Measurements from ENCODE around the gene IGSF21. TPM values are rescaled to one million over a fixed set of nuclear protein-coding genes. Genes with fewer than 3 reads are reported as not detected.

IGSF21 gene
- total and polyA plus RNA-seq, 2 donors (not counting 3 experiments of a cell fraction or from before 2014, with no cell fraction given): not detected

- TF ChIP-seq FOS (IDR thresholded peaks at IDR 0.05; ENCODE audit: borderline replicate concordance, insufficient read depth, low read length) (no peak), EZH2 (IDR thresholded peaks at IDR 0.05; ENCODE audit: borderline replicate concordance, low read depth, low read length, severe bottlenecking) (no peak)
- no peak overlapping the region for H3K4me3 ChIP-seq (replicated peaks in 1 of 3; ENCODE audit: insufficient read depth in 1 of 3, low read depth in 1 of 3, low read length in 3 of 3)
- ChIA-PET POLR2A (no interaction called here), CTCF (no interaction called here)
- intact Hi-C loops (cut with micrococcal nuclease) (no loop called here), dilution Hi-C loops (cut with MboI; ENCODE audit: extremely low pct_ligation_motif_present, low sequenced_read_pairs) (no loop called here)
- H3K9me1 ChIP-seq (replicated peaks; ENCODE audit: control insufficient read depth, extremely low read depth, insufficient read depth, low read length): no peaks in the 10 kb centered on the region
- no TSS peak for BruUV-seq (replicated peaks)
- no peaks in the 10 kb centered on the region for H3K36me3 ChIP-seq (ENCODE audit: control insufficient read depth in 2 of 2, extremely low read depth in 1 of 2, insufficient read depth in 2 of 2, low read length in 2 of 2)
- no peak overlapping the region for H2AFZ ChIP-seq (ENCODE audit: low read depth, low read length)
- DNase-seq (ENCODE audit: low read depth, low spot score): no peak
- peaks cover 1% of the 10 kb centered on the region for H3K9me3 ChIP-seq (replicated peaks; ENCODE audit: control insufficient read depth, insufficient read depth, low read length)
- FAIRE-seq: no peak
- H3K4me1 ChIP-seq (ENCODE audit: control insufficient read depth, extremely low read depth, insufficient read depth, low read length): no peaks in the 10 kb centered on the region
- H3K27ac ChIP-seq (ENCODE audit: insufficient read depth, low read depth, low read length): no peak overlapping the region
- no peaks in the 10 kb centered on the region for H3K27me3 ChIP-seq (ENCODE audit: control insufficient read depth in 2 of 2, insufficient read depth in 2 of 2, low read length in 2 of 2)
- no peak overlapping the region for H3K4me2 ChIP-seq (ENCODE audit: insufficient read depth, low read length)
- no peak overlapping the region for H3K9ac ChIP-seq (replicated peaks; ENCODE audit: extremely low read depth, insufficient read depth, low read length)
- no peaks in the 10 kb centered on the region for H3K79me2 ChIP-seq (ENCODE audit: control insufficient read depth, insufficient read depth, low read length)
- no peaks in the 10 kb centered on the region for H4K20me1 ChIP-seq (replicated peaks; ENCODE audit: control insufficient read depth, extremely low read depth, insufficient read depth, low read length)
Observed at GRCh38 chr1:18283601-18284385, 176.2 kb downstream of the IGSF21 start.

- no peaks in the 10 kb centered on the region for H4K20me1 ChIP-seq (replicated peaks; ENCODE audit: control insufficient read depth, extremely low read depth, insufficient read depth, low read length)
Observed at GRCh38 chr1:18284805-18285537, 177.4 kb downstream of the IGSF21 start.

More at GRCh38 chr1:18284805-18285537, 177.4 kb downstream of the IGSF21 start:
- peaks cover 1% of the 10 kb centered on the region for H3K9me3 ChIP-seq (replicated peaks; ENCODE audit: control insufficient read depth, insufficient read depth, low read length)
- no peak for TF ChIP-seq POLR2A (IDR thresholded peaks at IDR 0.05; ENCODE audit: low read depth, low read length)
- TF ChIP-seq MAX (IDR thresholded peaks at IDR 0.05; ENCODE audit: insufficient read depth, insufficient read length): no peak
- TF ChIP-seq EZH2 (IDR thresholded peaks at IDR 0.05; ENCODE audit: borderline replicate concordance, low read depth, low read length, severe bottlenecking): no peak
- TF ChIP-seq POLR2AphosphoS5 (IDR thresholded peaks at IDR 0.05; ENCODE audit: insufficient read depth, low read depth, low read length): no peak
- TF ChIP-seq GATA2 (IDR thresholded peaks at IDR 0.05; ENCODE audit: insufficient read depth, insufficient read length, low read depth, low read length): no peak
- TF ChIP-seq MYC (IDR thresholded peaks at IDR 0.05; ENCODE audit: low read depth, low read length): no peak
- TF ChIP-seq JUN (IDR thresholded peaks at IDR 0.05; ENCODE audit: borderline replicate concordance, insufficient read depth, insufficient read length, low read depth): no peak
- TF ChIP-seq CTCF (IDR thresholded peaks at IDR 0.05; ENCODE audit: extremely low read depth in 1 of 2, insufficient read depth in 1 of 2, low read depth in 1 of 2, low read length in 2 of 2): no peak
- no peak for TF ChIP-seq FOS (IDR thresholded peaks at IDR 0.05; ENCODE audit: borderline replicate concordance, insufficient read depth, low read length)
- dilution Hi-C loops (cut with MboI; ENCODE audit: extremely low pct_ligation_motif_present, low sequenced_read_pairs): no loop called here
- H3K4me1 ChIP-seq (ENCODE audit: control insufficient read depth, extremely low read depth, insufficient read depth, low read length): no peaks in the 10 kb centered on the region
- no peak overlapping the region for H3K4me3 ChIP-seq (replicated peaks in 1 of 3; ENCODE audit: insufficient read depth in 1 of 3, low read depth in 1 of 3, low read length in 3 of 3)
- no peak for DNase-seq (ENCODE audit: low read depth, low spot score)
- no peaks in the 10 kb centered on the region for H3K79me2 ChIP-seq (ENCODE audit: control insufficient read depth, insufficient read depth, low read length)
- no peak overlapping the region for H3K27ac ChIP-seq (ENCODE audit: insufficient read depth, low read depth, low read length)
- no peaks in the 10 kb centered on the region for H3K27me3 ChIP-seq (ENCODE audit: control insufficient read depth in 2 of 2, insufficient read depth in 2 of 2, low read length in 2 of 2)
- intact Hi-C loops (cut with micrococcal nuclease): no loop called here
- no peak overlapping the region for H3K4me2 ChIP-seq (ENCODE audit: insufficient read depth, low read length)
- CTCF ChIA-PET: no interaction called here
- BruUV-seq (replicated peaks): no TSS peak
- no peak overlapping the region for H3K9ac ChIP-seq (replicated peaks; ENCODE audit: extremely low read depth, insufficient read depth, low read length)
- H2AFZ ChIP-seq (ENCODE audit: low read depth, low read length): no peak overlapping the region
- no peaks in the 10 kb centered on the region for H3K36me3 ChIP-seq (ENCODE audit: control insufficient read depth in 2 of 2, extremely low read depth in 1 of 2, insufficient read depth in 2 of 2, low read length in 2 of 2)
- no peaks in the 10 kb centered on the region for H3K9me1 ChIP-seq (replicated peaks; ENCODE audit: control insufficient read depth, extremely low read depth, insufficient read depth, low read length)
- no peak for FAIRE-seq
- POLR2A ChIA-PET: no interaction called here
